Activated B cell treated with CpG ODN at 0.5 μM for 24 hours (primary cell): ENCODE results near the gene NFIC. TPM values are rescaled to one million over a fixed set of nuclear protein-coding genes. Genes with fewer than 3 reads are reported as not detected.
"Not testable (repeated sequence)": the region's sequence is repeated elsewhere in the genome, so short reads cannot be mapped to it uniquely, and the experiment has no call there.

Experiments used
- ATAC-seq: fragments of 200-7000 bp; cut with Tn5 transposase; one replicate; pipeline ENCODE4 v1.10.0; 2021; ENCODE audit warnings: low read depth, mild to moderate bottlenecking, moderate library complexity
- CTCF ChIA-PET: fragments of 350-600 bp; sonication (Branson Sonifier 250); formaldehyde crosslinking; loops from one replicate; lab custom pipeline; 2021; ENCODE audit warnings: antibody characterized with exemption; lab: Charles Lee
- POLR2A ChIA-PET: fragments of 350-600 bp; sonication (Branson Sonifier 250); formaldehyde crosslinking; loops from one replicate; lab custom pipeline; 2021; ENCODE audit warnings: antibody characterized with exemption; lab: Charles Lee
- DNase-seq: peaks from one replicate; pipeline ENCODE4 v3.0.0; 2022
- H3K27ac Mint-ChIP-seq: one replicate; pipeline ENCODE4 v1.8.0; 2020; ENCODE audit warnings: mixed read lengths
- H3K27me3 Mint-ChIP-seq: one replicate; pipeline ENCODE4 v1.8.0; 2021; ENCODE audit warnings: mixed read lengths
- H3K36me3 Mint-ChIP-seq: one replicate; pipeline ENCODE4 v1.8.0; 2021; ENCODE audit warnings: low read depth, mixed read lengths
- H3K4me1 Mint-ChIP-seq: one replicate; pipeline ENCODE4 v1.8.0; 2021; ENCODE audit warnings: mixed read lengths
- H3K4me3 Mint-ChIP-seq: one replicate; pipeline ENCODE4 v1.8.0; 2020; ENCODE audit warnings: mild to moderate bottlenecking, mixed read lengths
- H3K9me3 Mint-ChIP-seq: one replicate; pipeline ENCODE4 v1.8.0; 2020; ENCODE audit warnings: mixed read lengths
- CTCF ChIP-seq: fragments of 200-600 bp; IDR thresholded peaks from one replicate; pipeline ENCODE4 v1.8.0; 2022; ENCODE audit warnings: antibody characterized with exemption, mild to moderate bottlenecking
- intact Hi-C: fragments of 100-400 bp; cut with micrococcal nuclease; formaldehyde crosslinking; loops from one replicate; pipeline ENCODE4 v1.15.1; 2024
- total RNA-seq: library from RNA; stranded (reverse); gene quantifications from 2 replicates; pipeline ENCODE4 v1.2.3, GENCODE V29; 2022

Gene NFIC
- total RNA-seq, 1 donor from 2014 or later: 18.8 TPM

GRCh38 chr19:3348042-3348441, 18.3 kb upstream of the NFIC start:
- ATAC-seq (no peak), DNase-seq (no peak)
- H3K9me3 Mint-ChIP-seq: no peaks in the 10 kb centered on the region
- ChIA-PET CTCF (no interaction called here), POLR2A (no interaction called here)
- no peak overlapping the region for H3K4me3 Mint-ChIP-seq
- H3K4me1 Mint-ChIP-seq: peaks cover 3% of the 10 kb centered on the region
- no peak for TF ChIP-seq CTCF
- no peak overlapping the region for H3K27ac Mint-ChIP-seq
- H3K27me3 Mint-ChIP-seq: peaks cover 9% of the 10 kb centered on the region
- no peaks in the 10 kb centered on the region for H3K36me3 Mint-ChIP-seq
- intact Hi-C loops: no loop called here

- H3K4me3 Mint-ChIP-seq, H3K9me3 Mint-ChIP-seq, intact Hi-C loops, ATAC-seq, CTCF ChIA-PET, H3K27ac Mint-ChIP-seq, H3K4me1 Mint-ChIP-seq, H3K36me3 Mint-ChIP-seq, H3K27me3 Mint-ChIP-seq, POLR2A ChIA-PET, DNase-seq: not testable (repeated sequence)
These were observed 17.9 kb upstream of the NFIC start for GRCh38 chr19:3348469-3348868.

GRCh38 chr19:3350014-3350663, 16.2 kb upstream of the NFIC start:
- intact Hi-C loops: no loop called here
- no peak for TF ChIP-seq CTCF
- Mint-ChIP-seq H3K27ac (no peak overlapping the region), H3K27me3 (peaks cover 7% of the 10 kb centered on the region), H3K4me3 (no peak overlapping the region), H3K4me1 (no peaks in the 10 kb centered on the region), H3K36me3 (no peaks in the 10 kb centered on the region), H3K9me3 (no peaks in the 10 kb centered on the region)
- ATAC-seq (no peak), DNase-seq (no peak)
- ChIA-PET CTCF (no interaction called here), POLR2A (no interaction called here)

- intact Hi-C loops: no loop called here
- POLR2A ChIA-PET: interaction anchor here (0.7 kb wide), 1 partner anchor 56 kb away, joined by 3 read pairs; no protein-coding TSS in a partner anchor
- H3K27ac Mint-ChIP-seq: no peak overlapping the region
- CTCF ChIA-PET: no interaction called here
- peaks cover 7% of the 10 kb centered on the region for H3K27me3 Mint-ChIP-seq
- no peak overlapping the region for H3K4me3 Mint-ChIP-seq
- no peaks in the 10 kb centered on the region for H3K4me1 Mint-ChIP-seq
- TF ChIP-seq CTCF: no peak
- ATAC-seq (no peak), DNase-seq (no peak)
- H3K9me3 Mint-ChIP-seq: no peaks in the 10 kb centered on the region
- no peaks in the 10 kb centered on the region for H3K36me3 Mint-ChIP-seq
These were observed 14.5 kb upstream of the NFIC start for GRCh38 chr19:3351702-3352447.

GRCh38 chr19:3353493-3353892, 12.9 kb upstream of the NFIC start:
- TF ChIP-seq CTCF: no peak
- ChIA-PET CTCF (no interaction called here), POLR2A (no interaction called here)
- H3K4me1 Mint-ChIP-seq: peaks cover 8% of the 10 kb centered on the region
- no peak for DNase-seq
- H3K4me3 Mint-ChIP-seq: no peak overlapping the region
- no peaks in the 10 kb centered on the region for H3K9me3 Mint-ChIP-seq
- peaks cover 7% of the 10 kb centered on the region for H3K27me3 Mint-ChIP-seq
- no peak overlapping the region for H3K27ac Mint-ChIP-seq
- no peak for ATAC-seq
- intact Hi-C loops: no loop called here
- no peaks in the 10 kb centered on the region for H3K36me3 Mint-ChIP-seq
